Kidney epithelial cell (primary cell): ENCODE results near the gene LATS2. TPM values are rescaled to one million over a fixed set of nuclear protein-coding genes. Genes with fewer than 3 reads are reported as not detected.

ENCODE experiments used
- DNase-seq: peaks from one replicate; pipeline ENCODE4 v3.0.0-alpha.2; 2010; ENCODE audit warnings: low read depth
- H3K27me3 ChIP-seq: 2 replicates; pipeline ENCODE4 v1.6.0; 2011; ENCODE audit warnings: low read length; ENCODE audit not compliant: control insufficient read depth, insufficient read depth
- H3K36me3 ChIP-seq: 2 replicates; pipeline ENCODE4 v1.5.1; 2011; ENCODE audit warnings: low read length; ENCODE audit not compliant: control insufficient read depth, insufficient read depth
- H3K4me3 ChIP-seq: 2 replicates; pipeline ENCODE4 v1.5.1; 2011; ENCODE audit warnings: low read depth, mild to moderate bottlenecking, control low read depth, low read length
- total RNA-seq: library from RNA; depleted of rRNA; stranded (reverse); fragments of >200 nt; gene quantifications from 2 replicates; pipeline ENCODE4 v1.2.3, GENCODE V29; 2015
- TF ChIP-seq, protein P1 (sequence below): IDR thresholded peaks from 2 replicates; pipeline ENCODE4 v1.5.1; 2011; ENCODE audit warnings: mild to moderate bottlenecking, moderate library complexity, low read length, control low read depth, inconsistent platforms; ENCODE audit not compliant: insufficient read depth, poor library complexity, severe bottlenecking

The LATS2 gene
- total RNA-seq, 1 donor from 2014 or later: 20.2 TPM

DNA sequence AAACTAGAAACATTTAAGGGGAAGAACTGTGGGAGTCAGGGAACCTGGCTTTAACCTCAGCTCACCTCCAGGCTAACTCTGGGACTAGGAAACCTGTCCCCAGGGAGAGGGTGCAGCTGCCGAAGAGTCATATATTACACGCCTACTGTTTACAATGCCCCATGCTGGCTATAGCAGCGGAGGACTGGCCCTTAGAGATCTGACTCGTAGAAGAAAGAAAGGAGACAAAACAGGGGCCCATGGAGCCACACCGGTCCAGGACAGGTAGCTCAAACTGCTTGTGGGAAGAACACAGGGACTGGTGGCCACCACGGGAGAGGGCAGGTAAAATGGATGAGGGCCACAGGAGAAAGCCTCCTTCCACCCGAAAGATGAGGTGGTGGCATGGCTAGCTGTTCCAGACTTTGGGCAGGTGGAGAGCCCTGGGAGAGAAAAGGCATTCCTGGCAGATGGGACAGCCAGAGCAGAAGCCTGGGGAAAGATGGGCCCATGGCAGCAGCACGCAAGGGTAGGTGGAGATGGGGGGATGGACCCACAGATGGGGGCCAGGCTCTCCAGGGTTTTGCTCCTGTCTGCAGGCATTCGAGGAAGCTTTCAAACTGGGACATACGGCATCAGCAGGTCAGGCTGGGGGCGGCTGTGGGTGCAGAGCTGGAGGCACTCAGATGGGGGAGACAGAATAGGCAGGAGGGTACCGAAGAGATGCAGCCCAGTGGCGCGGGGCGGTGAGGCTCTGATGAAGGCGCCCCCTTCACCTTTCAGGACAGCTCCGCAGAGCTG is 69.5 kb downstream of the LATS2 start:
- Histone ChIP-seq H3K27me3 (no peaks in the 10 kb centered on the region), H3K4me3 (no peak overlapping the region), H3K36me3 (peaks cover 2% of the 10 kb centered on the region)
- TF ChIP-seq, protein P1, sequence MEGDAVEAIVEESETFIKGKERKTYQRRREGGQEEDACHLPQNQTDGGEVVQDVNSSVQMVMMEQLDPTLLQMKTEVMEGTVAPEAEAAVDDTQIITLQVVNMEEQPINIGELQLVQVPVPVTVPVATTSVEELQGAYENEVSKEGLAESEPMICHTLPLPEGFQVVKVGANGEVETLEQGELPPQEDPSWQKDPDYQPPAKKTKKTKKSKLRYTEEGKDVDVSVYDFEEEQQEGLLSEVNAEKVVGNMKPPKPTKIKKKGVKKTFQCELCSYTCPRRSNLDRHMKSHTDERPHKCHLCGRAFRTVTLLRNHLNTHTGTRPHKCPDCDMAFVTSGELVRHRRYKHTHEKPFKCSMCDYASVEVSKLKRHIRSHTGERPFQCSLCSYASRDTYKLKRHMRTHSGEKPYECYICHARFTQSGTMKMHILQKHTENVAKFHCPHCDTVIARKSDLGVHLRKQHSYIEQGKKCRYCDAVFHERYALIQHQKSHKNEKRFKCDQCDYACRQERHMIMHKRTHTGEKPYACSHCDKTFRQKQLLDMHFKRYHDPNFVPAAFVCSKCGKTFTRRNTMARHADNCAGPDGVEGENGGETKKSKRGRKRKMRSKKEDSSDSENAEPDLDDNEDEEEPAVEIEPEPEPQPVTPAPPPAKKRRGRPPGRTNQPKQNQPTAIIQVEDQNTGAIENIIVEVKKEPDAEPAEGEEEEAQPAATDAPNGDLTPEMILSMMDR: no peak
- DNase-seq: no peak

DNA sequence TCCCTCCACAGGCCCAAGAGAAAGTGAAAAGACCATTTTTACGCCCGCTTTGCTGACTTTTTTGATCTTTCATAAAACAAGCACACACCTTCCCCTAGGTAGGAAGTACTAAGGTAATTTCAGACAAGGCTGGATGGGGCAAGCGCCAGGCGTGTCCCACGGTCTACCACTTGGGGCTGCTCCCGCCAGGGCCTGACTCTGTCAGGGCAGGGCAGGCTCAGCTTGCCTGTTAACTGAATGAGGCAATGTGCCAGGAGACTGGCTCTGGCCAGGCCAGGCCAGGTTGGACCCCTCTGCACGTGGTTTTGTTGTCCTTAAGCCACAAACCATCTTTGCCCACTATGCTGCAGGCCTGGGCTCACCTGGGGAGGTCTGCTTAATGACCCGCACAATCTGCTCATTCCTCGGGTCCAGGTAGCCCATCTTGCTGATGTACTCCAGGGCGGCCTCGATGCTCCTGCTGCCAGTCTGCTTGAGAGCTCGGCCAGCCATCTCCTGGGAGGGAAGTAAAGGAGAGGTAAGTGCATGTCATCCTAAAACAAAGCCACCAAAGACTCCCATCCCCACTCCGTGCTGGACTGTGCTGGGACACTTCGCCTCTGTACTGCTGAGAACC is 70.4 kb downstream of the LATS2 start:
- peaks cover 2% of the 10 kb centered on the region for H3K36me3 ChIP-seq
- DNase-seq: no peak
- no peaks in the 10 kb centered on the region for H3K27me3 ChIP-seq
- TF ChIP-seq, protein P1: no peak
- H3K4me3 ChIP-seq: no peak overlapping the region

DNA sequence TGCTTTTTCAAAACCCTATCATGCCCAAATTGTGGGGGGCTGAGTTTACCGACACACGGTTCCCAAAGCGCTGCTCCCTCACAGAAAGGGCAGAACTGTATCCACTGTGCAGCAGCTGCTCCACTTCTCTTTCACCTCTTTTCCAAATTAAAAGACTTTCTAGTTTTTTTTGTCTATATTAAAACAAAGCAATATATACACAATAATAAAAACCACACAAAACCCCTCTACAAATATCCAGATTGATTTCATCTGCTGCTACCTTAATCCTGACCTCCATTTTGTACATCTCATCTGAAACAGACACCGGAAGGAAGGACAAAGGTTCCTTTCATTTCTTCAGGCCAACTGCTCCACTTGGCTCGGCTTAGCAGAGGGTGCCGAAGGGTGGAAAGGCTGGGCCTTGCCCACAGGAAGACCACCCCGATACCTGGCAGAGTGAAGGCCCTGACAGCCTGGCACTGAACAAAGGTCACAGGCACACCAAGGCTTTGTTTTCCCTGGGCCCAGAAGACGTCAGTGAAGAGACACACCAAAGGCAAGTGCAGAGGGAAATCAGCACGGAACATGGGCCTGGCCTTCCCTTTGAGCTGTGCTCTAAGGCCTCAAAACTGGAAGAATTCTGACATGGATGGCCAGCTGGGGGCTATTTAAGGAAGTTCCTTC is 71.6 kb downstream of the LATS2 start:
- TF ChIP-seq, protein P1: no peak
- H3K36me3 ChIP-seq: peaks cover 2% of the 10 kb centered on the region
- H3K4me3 ChIP-seq: no peak overlapping the region

GRCh38 chr13:20988909-20989655 is 72.3 kb downstream of the LATS2 start:
- Histone ChIP-seq H3K4me3 (no peak overlapping the region), H3K27me3 (no peaks in the 10 kb centered on the region), H3K36me3 (peaks cover 2% of the 10 kb centered on the region)
- TF ChIP-seq, protein P1: no peak
- DNase-seq: no peak

More for the DNA sequence above, 71.6 kb downstream of the LATS2 start:
- H3K27me3 ChIP-seq: no peaks in the 10 kb centered on the region
- no peak for DNase-seq

DNA sequence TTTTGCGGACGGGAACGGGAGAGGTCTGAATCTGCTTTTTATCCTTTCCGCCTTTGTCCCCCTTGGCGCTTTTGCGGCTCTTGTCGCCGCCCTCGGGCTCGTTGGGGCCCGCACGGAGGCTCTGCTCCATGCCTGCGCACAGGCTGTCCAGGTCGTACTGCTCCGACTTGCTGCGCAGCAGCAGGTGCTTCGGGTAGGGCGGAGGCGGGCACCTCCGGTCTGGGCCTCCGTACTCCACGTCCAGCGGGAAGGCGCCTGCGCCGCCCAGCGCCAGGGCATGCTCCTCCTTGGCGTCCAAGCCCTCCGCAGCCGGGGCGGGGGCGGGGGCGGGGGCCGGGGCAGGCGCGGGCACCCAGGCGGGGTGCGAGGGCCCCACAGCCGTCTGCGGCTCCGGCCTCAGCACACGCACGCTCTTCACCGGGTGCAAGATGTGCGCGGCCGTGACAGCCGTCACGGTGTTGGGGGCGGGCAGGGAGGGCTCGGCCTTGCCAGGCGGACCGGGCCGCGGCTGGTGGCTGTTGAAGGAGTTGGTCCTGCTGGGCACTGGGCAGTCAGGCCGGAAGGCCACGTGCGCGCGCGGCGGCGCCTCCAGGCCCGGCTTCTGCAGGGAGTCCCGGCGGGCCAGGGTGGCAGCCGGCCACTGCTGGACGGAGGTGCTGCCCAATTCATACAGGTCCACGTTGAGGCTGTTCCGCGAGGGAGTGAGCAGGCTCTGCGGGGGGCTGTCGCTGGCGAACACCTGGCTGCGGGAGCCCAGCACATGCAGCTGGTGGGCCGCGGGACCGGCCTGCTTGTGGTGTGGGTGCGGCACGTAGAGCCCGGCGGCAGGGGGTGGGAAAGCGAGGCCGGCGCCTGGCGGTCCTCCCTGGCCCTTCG is 73.1 kb downstream of the LATS2 start:
- H3K36me3 ChIP-seq: peaks cover 2% of the 10 kb centered on the region
- H3K27me3 ChIP-seq: no peaks in the 10 kb centered on the region
- no peak for DNase-seq
- TF ChIP-seq, protein P1: no peak
- H3K4me3 ChIP-seq: no peak overlapping the region
